GM12865 (cell line): ENCODE results near the gene RAB42.

Source experiments
- DNase-seq: peaks from one replicate; pipeline ENCODE4 v3.0.0; 2010; ENCODE audit warnings: low read depth
- H3K4me3 ChIP-seq: 2 replicates; pipeline ENCODE4 v1.5.1; 2011; ENCODE audit warnings: mild to moderate bottlenecking, low read depth, low read length, control low read depth
- CTCF ChIP-seq: IDR thresholded peaks from 2 replicates; pipeline ENCODE4 v1.5.1; 2011; ENCODE audit warnings: low read length, control low read depth, low read depth, inconsistent platforms; ENCODE audit not compliant: insufficient read depth; ENCODE audit errors: missing control alignments

RAB42 gene

DNA sequence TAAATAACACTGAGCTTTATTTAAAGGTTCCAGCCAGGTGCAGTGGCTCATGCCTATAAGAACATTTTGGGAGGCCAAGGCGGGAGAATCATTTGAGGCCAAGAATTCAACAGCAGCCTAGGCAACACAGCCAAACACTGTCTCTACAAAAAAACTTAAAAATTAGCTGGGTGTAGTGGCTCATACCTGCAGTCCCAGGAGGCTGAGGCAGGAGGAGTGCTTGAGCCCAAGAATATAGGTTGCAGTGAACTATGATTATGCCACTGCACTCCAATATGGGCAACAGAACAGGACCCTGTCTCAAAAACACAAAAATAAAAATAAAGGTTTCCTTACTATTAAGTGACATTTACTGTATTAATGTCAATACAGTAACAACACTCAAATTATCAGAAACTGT, 48.7 kb downstream of the RAB42 start:
- no peak overlapping the region for H3K4me3 ChIP-seq
- peak; percentile 62 for DNase-seq
- TF ChIP-seq CTCF = peak; percentile 44

DNA sequence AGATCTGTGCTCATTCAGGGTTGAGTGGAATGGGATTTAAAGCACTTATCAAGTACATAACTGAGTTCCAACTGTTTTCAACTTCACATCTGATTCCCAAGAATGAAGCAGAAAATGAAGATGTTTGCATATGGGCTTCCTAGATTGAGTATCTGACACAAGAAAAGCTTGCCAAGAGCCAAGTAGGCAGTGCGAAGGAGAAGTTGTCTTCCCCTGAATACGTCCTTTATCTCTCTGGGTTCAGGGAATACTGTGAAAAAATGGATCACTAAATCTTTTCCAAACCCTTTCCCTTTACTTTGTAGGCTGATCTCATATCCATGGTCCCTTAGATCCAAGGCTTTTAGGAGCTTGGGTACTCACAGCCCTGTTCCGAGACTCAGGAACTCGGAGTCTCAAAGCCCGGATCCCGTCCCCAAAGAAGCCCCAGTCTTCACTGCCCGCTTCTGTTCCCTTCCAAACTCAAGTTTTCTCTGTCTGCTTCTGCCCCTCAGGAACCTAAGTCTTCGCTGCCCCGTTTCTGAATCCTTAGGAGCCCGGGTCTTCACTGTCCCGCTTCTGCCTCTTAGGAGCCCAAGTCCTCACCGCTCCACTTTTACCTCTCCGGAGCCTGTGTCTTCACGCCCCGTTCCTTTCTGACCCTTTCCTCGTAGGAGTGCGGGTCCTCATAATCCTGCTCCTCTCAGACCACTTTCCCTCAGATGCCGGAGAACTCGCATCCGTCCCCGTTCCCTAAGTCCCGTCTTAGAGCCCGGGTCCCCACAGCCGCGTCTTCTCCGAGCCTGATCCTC, 50.2 kb downstream of the RAB42 start:
- no peak for TF ChIP-seq CTCF
- peak overlapping the region; percentile 82 for H3K4me3 ChIP-seq
- DNase-seq = no peak

- TF ChIP-seq CTCF = peak; percentile 36
- peak within 1 kb of the TSS; percentile 82 for H3K4me3 ChIP-seq
- peak; percentile 98 for DNase-seq
These were observed 51.0 kb downstream of the RAB42 start, which contains the start of gene TAF12 for GRCh38 chr1:28642847-28643635. Gene TAF12, minus strand, starts transcription at chr1:28643067. Its CDS starts 20,986 bp downstream, at chr1:28622081.

DNA sequence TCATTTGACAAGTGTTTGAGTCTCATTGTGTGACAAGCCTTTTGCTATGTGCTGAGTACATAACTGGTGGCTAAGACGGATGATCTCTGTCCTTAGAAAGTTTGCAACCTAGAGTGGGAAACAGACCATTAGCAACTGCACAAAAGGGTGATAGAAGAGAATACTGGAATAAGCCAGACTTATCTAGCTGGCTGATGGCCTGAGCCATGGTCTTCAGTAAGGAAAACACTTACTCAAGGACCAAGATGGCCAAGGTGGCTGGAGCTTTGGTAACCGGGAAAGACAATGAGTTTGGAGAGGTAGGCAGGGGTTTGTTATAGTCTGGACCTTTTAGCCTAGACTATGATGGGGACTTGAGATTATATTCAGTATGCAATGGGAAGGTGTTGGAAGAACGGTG, 52.4 kb downstream of the RAB42 start:
- TF ChIP-seq CTCF = no peak
- no peak for DNase-seq
- peak overlapping the region; percentile 67 for H3K4me3 ChIP-seq
